ENCODE measurements around the gene PLVAP.

- no peak for TF ChIP-seq CTCF (optimal IDR thresholded peaks at IDR 0.05 in 1 of 3, IDR thresholded peaks at IDR 0.05 in 1 of 3, conservative IDR thresholded peaks at IDR 0.05 in 1 of 3; ENCODE audit: extremely low read depth in 1 of 3, insufficient read depth in 2 of 3, low read length in 3 of 3)
- TF ChIP-seq EZH2 (IDR thresholded peaks at IDR 0.05; ENCODE audit: low read length) = no peak
Measured at GRCh38 chr19:17406046-17406886, 29.1 kb upstream of the PLVAP start.

Data from keratinocyte (primary cell).